ENCODE data around the gene PPARA. TPM values are rescaled to one million over a fixed set of nuclear protein-coding genes. Genes with fewer than 3 reads are reported as not detected.

The PPARA gene
- total RNA-seq, 2 experiments from 2014 or later = 3.3 to 10.5 TPM

DNA sequence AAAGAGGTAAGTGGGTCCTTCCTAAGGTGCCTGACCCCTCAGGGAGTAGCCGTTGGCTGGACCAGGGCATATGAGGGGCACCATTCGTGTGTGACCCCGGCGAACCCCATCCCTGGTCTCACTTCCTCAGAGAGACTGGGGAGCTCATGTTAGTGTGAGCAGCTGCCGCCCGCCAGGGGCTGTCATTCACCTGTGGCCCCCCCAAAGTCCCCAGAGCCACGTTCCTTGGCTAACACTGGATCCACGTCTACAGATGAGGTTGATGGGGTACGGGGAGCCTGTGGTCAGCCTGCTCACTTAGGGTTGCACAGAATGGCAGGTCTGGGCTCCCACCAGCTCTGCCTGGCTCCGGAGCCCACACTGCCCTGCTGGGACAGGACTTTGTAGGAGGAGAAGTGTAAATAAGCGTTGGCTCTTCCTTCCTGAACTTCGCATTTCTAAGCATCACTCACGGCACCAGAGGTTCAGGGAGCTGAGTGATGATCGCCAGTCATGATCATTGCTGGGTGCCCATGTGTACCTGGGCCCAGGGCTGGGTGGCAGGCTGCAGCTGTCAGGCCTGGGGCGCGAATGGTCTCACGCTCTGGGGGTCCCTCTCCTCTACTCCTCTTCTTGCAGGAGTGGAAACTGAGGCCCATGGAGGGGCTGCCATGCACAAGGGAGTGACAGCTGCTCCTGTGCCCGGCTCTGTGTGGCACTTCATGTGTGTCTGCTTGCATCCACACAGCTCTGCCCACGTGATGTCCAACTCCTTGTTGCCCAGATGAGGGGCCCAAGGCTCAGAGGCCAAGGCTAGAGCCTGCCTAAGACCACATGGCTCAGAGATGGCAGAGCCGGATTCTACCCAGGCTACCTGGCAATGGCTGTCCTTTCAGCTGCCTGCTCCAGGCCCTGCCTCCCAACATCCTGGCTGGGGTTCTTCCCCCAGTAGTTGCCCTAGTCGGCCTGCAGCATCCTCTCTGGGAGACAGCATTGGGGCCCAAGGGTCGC lies 128.6 kb downstream of the PPARA start:
- no peak overlapping the region for H3K27ac ChIP-seq (ENCODE audit: low read depth, low read length, poor library complexity, severe bottlenecking)
- no peak for DNase-seq (ENCODE audit: low spot score)
- H3K4me3 ChIP-seq (ENCODE audit: low read depth, low read length, poor library complexity, severe bottlenecking) = no peak overlapping the region
- POLR2A ChIA-PET = no interaction called here
- no peak for TF ChIP-seq CTCF (conservative IDR thresholded peaks at IDR 0.05; ENCODE audit: low read length)
- TF ChIP-seq EZH2phosphoT487 (IDR thresholded peaks at IDR 0.05; ENCODE audit: borderline replicate concordance, low read depth, low read length) = no peak
- no TSS peak for BruUV-seq (replicated peaks)
- H3K9me3 ChIP-seq (ENCODE audit: low read length) = peaks cover 4% of the 10 kb centered on the region; the same call in 1 of the 2 replicates
- H3K9me2 ChIP-seq (ENCODE audit: insufficient read depth, low read length) = no peaks in the 10 kb centered on the region
- CTCF ChIA-PET (ENCODE audit: unreplicated experiment) = no interaction called here
- peaks cover 8% of the 10 kb centered on the region for H3K4me1 ChIP-seq (ENCODE audit: insufficient read depth, low read length, poor library complexity, severe bottlenecking)
- no peak overlapping the region for H3K4me2 ChIP-seq (ENCODE audit: low read length)
- no peak overlapping the region for H2AFZ ChIP-seq (ENCODE audit: low read length)
- no peaks in the 10 kb centered on the region for H4K20me1 ChIP-seq (ENCODE audit: insufficient read depth, low read length)
- intact Hi-C loops (cut with micrococcal nuclease; ENCODE audit: unreplicated experiment) = no loop called here
- no peaks in the 10 kb centered on the region for H3K79me2 ChIP-seq (ENCODE audit: insufficient read depth, low read depth, low read length)
- no peaks in the 10 kb centered on the region; the same call in 1 of the 2 replicates for H3K36me3 ChIP-seq (ENCODE audit: insufficient read depth, low read length)

- no peak for TF ChIP-seq CTCF (conservative IDR thresholded peaks at IDR 0.05; ENCODE audit: low read length)
- no peak for TF ChIP-seq EZH2phosphoT487 (IDR thresholded peaks at IDR 0.05; ENCODE audit: borderline replicate concordance, low read depth, low read length)
- no TSS peak for BruUV-seq (replicated peaks)
- ChIA-PET CTCF (ENCODE audit: unreplicated experiment) (interaction anchor here (0.6 kb wide), 1 partner anchor 38 kb away, joined by 4 read pairs; no protein-coding TSS in a partner anchor), POLR2A (interaction anchor here (0.5 kb wide), 1 partner anchor 68 kb away, joined by 3 read pairs; no protein-coding TSS in a partner anchor)
- H3K36me3 ChIP-seq (ENCODE audit: insufficient read depth, low read length) = no peaks in the 10 kb centered on the region; the same call in 1 of the 2 replicates
- DNase-seq (ENCODE audit: low spot score) = no peak
- no peaks in the 10 kb centered on the region for H4K20me1 ChIP-seq (ENCODE audit: insufficient read depth, low read length)
- H3K27ac ChIP-seq (ENCODE audit: low read depth, low read length, poor library complexity, severe bottlenecking) = no peak overlapping the region
- H3K4me3 ChIP-seq (ENCODE audit: low read depth, low read length, poor library complexity, severe bottlenecking) = no peak overlapping the region
- intact Hi-C loops (cut with micrococcal nuclease; ENCODE audit: unreplicated experiment) = no loop called here
- H2AFZ ChIP-seq (ENCODE audit: low read length) = no peak overlapping the region
- H3K9me3 ChIP-seq (ENCODE audit: low read length) = peaks cover 4% of the 10 kb centered on the region; the same call in 1 of the 2 replicates
- H3K79me2 ChIP-seq (ENCODE audit: insufficient read depth, low read depth, low read length) = no peaks in the 10 kb centered on the region
- peaks cover 8% of the 10 kb centered on the region for H3K4me1 ChIP-seq (ENCODE audit: insufficient read depth, low read length, poor library complexity, severe bottlenecking)
- H3K9me2 ChIP-seq (ENCODE audit: insufficient read depth, low read length) = no peaks in the 10 kb centered on the region
- H3K4me2 ChIP-seq (ENCODE audit: low read length) = no peak overlapping the region
Measured at GRCh38 chr22:46280063-46280817, 129.9 kb downstream of the PPARA start.
